ENCODE data around the gene HEXD.
"Not testable (repeated sequence)": the region's sequence is repeated elsewhere in the genome, so short reads cannot be mapped to it uniquely, and the experiment has no call there.

Gene HEXD

GRCh38 chr17:82397449-82398335 is 20.5 kb upstream of the HEXD start:
- DNase-seq (ENCODE audit: low read depth): no peak

GRCh38 chr17:82399041-82399441 is 19.1 kb upstream of the HEXD start:
- DNase-seq (ENCODE audit: low read depth): no peak

DNA sequence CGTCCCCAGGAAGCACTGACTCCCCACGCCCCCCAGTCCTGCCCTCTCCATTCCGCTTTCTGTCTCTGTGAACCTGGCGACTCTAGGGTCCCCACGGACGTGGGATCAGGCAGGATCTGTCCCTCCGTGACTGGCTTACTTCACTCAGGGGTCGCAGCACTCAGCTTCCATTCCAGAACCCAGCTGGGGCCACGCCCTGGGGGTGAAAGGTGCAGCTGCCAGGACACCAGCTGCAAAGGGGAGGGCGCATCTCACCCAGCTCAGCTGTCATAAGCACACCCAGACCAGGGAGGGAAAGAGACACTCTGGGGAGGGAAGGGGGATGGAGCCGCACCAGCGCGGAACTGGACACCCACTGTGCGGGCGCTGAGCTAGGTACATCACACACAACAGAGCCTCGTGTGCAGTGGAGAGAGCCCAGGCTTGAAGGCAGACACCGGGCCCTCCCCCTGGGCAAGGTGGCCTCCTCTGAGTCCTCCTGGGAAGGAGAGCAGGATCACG is 18.5 kb upstream of the HEXD start:
- DNase-seq (ENCODE audit: low read depth): no peak

- no peak for DNase-seq (ENCODE audit: low read depth)
Observed at GRCh38 chr17:82400206-82400605, 17.9 kb upstream of the HEXD start.

DNA sequence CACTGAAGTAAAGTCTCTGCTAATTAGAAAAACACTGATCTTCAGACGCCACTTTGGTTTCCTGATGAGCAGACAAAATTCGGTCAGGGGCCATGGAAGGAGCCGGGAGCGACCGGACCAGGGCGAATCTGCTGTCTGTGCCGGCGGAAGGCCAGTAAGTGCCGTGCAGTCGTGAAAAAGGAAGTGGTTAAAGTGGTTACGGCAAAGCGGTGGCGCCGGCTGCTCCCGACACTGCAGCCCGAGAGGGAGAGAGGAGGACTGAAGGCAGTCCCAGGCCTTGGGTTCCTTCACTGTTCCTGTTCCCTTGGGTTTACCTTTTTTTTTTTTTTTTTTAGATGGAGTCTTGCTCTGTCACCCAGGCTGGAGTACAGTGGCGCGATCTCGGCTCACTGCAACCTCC is 17.3 kb upstream of the HEXD start:
- DNase-seq (ENCODE audit: low read depth): no peak

GRCh38 chr17:82402865-82403264 is 15.3 kb upstream of the HEXD start:
- no peak for DNase-seq (ENCODE audit: low read depth)

- no peak for DNase-seq (ENCODE audit: low read depth)
Observed at GRCh38 chr17:82403662-82404660, 14.2 kb upstream of the HEXD start.

- no peak for DNase-seq (ENCODE audit: low read depth)
Observed at GRCh38 chr17:82405051-82405450, 13.1 kb upstream of the HEXD start.

- DNase-seq (ENCODE audit: low read depth): no peak
Observed at GRCh38 chr17:82406131-82406671, 11.9 kb upstream of the HEXD start.

GRCh38 chr17:82407255-82407654 is 10.9 kb upstream of the HEXD start:
- no peak for DNase-seq (ENCODE audit: low read depth)

DNA sequence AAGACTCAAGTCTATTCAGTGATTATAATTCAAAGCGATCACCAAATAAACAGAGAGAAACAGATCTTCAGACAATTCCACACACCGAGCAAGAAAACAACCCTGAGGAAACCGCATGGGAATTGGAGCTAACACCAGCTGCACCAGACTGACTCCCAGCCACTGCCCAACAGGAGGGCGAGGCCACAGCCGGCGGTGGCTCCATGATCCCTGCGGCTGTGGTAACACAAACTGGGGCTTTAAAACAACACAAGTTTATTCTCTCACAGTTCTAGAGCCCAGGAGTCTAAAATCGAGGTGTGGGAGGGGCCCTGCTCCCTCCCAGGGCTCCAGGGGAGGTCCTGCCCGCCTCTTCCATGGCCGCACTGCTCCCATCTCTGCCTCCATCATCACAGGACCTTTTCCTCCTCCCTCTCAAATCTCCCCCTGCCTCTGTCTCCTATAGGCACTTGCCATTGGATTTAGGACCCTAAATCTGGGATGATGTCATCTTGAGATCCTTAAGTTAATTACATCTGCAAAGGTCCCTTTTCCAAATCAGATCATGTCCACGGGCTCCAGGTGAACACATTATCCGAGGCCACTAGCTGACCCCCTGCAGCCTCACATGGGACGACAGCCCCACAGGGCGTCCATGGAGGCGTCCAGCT is 9.7 kb upstream of the HEXD start:
- no peak for DNase-seq (ENCODE audit: low read depth)

DNA sequence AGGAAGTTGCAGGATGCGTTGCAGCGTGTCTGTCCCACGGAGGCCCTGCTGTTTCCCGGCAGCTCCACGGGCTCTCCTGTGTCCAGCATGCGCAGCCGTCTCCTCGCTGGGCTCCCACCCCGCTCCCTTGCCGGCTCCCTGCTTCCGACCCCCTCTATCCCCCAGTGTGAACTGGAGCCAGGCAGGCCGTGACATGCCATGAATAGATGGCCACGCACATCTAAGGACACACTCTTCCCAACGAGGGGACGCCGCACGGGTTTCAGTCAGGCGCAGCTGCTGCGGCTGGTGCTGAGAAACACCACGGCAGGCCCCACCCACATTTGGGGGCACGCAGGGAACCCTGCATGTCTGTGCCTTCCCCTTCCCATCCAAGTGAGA is 9.2 kb upstream of the HEXD start:
- no peak for DNase-seq (ENCODE audit: low read depth)

DNA sequence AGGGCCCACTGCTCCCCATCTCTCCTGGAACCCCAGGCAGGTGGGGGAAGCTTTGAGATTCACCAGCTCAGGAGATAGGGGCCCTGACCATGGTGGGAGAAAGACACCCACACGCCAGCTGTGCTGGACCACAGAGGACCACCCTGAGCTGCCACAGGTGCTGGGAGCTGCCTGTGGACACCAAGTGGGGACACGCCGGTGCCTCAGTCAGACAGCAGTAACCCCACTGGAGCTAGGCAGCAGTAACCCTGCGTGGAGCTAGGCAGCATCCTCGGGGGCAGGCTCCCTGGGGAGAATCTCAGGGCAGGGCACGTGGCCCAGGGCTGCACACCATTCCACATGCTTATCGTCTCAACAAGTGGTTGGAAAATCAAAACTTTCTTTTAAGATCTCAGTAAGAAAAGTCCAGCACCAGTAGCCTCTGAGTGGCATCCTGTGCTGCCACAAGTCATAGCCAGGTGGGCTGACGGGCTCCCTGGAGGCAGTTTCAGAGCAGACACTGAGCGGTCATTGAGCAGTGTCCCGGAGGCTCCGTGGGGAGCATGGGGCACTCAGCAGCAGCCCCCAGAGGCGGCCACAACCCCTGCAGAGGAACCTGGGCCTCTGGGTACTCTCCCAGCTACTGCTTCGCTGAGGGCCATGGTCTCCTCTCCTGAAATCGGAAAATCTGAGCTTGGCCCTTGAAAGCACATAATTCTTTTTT is 8.0 kb upstream of the HEXD start:
- no peak for DNase-seq (ENCODE audit: low read depth)

GRCh38 chr17:82411396-82412053 is 6.6 kb upstream of the HEXD start:
- no peak for DNase-seq (ENCODE audit: low read depth)

- DNase-seq (ENCODE audit: low read depth): not testable (repeated sequence)
Observed at GRCh38 chr17:82412081-82412480, 6.1 kb upstream of the HEXD start.

DNA sequence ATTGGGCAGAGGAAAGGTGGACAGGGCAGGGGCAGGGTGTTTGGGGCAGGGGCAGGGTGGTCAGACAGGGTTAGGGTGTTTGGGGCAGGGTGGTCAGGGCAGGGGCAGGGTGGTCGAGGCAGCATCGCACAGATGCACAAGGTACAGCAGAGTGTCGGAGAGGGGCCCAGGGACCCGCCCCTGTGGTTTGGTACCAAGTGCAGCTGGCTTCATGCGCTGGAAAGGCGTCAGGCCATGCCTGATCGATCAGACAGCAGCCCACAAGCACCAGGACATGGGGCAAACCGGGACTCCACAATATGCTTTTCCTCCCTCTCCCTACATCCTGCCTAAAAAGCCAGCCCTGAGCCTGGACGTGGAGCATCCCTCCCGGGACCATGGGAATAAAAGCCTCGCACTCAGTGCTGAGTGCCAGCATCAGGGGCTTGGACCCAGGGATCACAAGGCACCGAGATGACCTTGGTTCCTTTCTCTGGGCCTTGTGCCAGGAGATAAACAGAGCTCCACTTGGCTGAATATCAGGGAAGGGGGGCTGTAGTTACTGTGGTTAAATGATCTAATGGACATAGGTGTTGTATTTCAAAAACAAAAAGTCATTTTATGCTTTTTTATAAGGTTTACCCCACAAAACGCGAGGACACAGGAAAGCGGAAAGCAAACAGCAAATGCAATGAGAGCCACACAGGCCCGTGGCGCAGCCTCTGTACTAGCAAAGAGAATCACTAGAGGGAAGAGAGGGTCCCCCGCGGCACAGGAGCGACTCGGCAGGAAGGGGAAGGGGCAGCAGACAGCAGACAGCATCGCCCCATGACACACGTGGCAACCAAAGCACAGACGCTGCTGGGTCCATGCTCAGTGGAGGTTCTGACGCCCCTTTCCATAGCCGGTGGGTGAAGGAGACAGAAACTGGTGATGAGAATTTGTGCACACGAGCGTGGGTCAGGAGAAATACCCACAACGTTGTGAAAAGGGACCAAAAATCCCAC is 5.3 kb upstream of the HEXD start:
- DNase-seq (ENCODE audit: low read depth): no peak

- DNase-seq (ENCODE audit: low read depth): peak; percentile 52
Observed at GRCh38 chr17:82414548-82415281, 3.4 kb upstream of the HEXD start.

DNA sequence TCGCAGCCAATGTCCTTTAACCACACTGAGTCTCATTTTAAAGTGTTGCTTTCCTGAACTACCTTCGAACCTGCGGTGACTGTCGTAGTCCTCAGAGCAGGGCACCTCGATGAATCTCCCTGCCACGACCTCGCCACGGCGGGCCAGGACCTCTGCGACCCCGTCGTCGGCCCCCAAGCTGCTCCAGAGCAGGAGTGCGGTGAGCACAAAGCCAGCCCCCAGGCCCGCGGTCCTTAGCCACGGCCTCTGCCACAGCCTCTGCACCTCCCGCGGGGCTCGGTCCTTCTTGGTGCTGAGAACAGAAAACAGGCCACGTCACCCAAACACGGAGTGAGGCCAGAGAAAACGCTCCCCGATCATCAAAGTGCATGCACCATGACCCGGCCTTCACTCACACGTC is 2.8 kb upstream of the HEXD start:
- DNase-seq (ENCODE audit: low read depth): no peak

GRCh38 chr17:82415786-82416185 is 2.4 kb upstream of the HEXD start:
- DNase-seq (ENCODE audit: low read depth): no peak

Data from activated T-helper 9 cell treated with anti-CD3 and anti-CD28 coated beads, Interleukin-2, amount 50 U/mL, for 16 hours (primary cell).